Thyroid gland (tissue), 4 donors: ENCODE data around the gene ENTHD1. TPM values are rescaled to one million over a fixed set of nuclear protein-coding genes. Genes with fewer than 3 reads are reported as not detected.

Experiments used
- DNase-seq, 2 donors: peaks; one replicate each; pipeline ENCODE4 v3.0.0-alpha.2; 2019
- H3K27ac ChIP-seq, 3 donors: fragments of 200-600 bp; sonication (generic); 1 replicate in 2 of 3; 2 replicates in 1 of 3; pipeline ENCODE4 v1.5.1; 2016 to 2019; ENCODE audit warnings: mild to moderate bottlenecking in 1 of 3, moderate library complexity in 1 of 3
- H3K27me3 ChIP-seq: fragments of 200-600 bp; sonication (generic); one replicate; pipeline ENCODE4 v1.5.1; 2019
- H3K36me3 ChIP-seq, 2 donors: fragments of 200-600 bp; sonication (generic); one replicate each; pipeline ENCODE4 v1.5.1; 2016 to 2019
- H3K4me1 ChIP-seq, 2 donors: fragments of 200-600 bp; sonication (generic); one replicate each; pipeline ENCODE4 v1.5.1; 2017 to 2019
- H3K4me3 ChIP-seq, 3 donors: fragments of 200-600 bp; sonication (generic); replicated peaks in 1 of 3; 1 replicate in 2 of 3; 2 replicates in 1 of 3; pipeline ENCODE4 v1.5.1; 2016; ENCODE audit warnings: mild to moderate bottlenecking in 1 of 3
- H3K9me3 ChIP-seq: fragments of 200-600 bp; sonication (generic); one replicate; pipeline ENCODE4 v1.5.1; 2017
- POLR2A ChIP-seq, 2 donors: fragments of 450-650 bp; IDR thresholded peaks; one replicate each; pipeline ENCODE4 v1.6.1; 2017; ENCODE audit warnings: antibody characterized with exemption in 2 of 2, mild to moderate bottlenecking in 2 of 2, moderate library complexity in 1 of 2
- WGBS, 2 donors: methylation state at CpG; one replicate each; pipeline ENCODE4 v1.1.5; 2017; 5-methylcytosine and 5-hydroxymethylcytosine counted together
- intact Hi-C: fragments of 100-400 bp; cut with DNase I; formaldehyde crosslinking; loops from one replicate; pipeline ENCODE4 v1.15.1; 2023
- total RNA-seq, 4 donors: library from RNA; depleted of rRNA; stranded (reverse); fragments of >200 nt; gene quantifications; one replicate each; pipeline ENCODE4 v1.2.3, GENCODE V29; 2016
- TF ChIP-seq, protein P1 (sequence below), 6 experiments: fragments of 200-600 bp in 3 of 6; fragments of 450-650 bp in 3 of 6; sonication (generic) in 3 of 6; IDR thresholded peaks; one replicate each; pipeline ENCODE4 v1.5.1; 2016 to 2019; ENCODE audit warnings: antibody characterized with exemption in 6 of 6, mild to moderate bottlenecking in 2 of 6, inconsistent platforms in 1 of 6, moderate library complexity in 1 of 6

The ENTHD1 gene
- total RNA-seq, 4 donors from 2014 or later, result 1.3 TPM; not detected in 3

DNA sequence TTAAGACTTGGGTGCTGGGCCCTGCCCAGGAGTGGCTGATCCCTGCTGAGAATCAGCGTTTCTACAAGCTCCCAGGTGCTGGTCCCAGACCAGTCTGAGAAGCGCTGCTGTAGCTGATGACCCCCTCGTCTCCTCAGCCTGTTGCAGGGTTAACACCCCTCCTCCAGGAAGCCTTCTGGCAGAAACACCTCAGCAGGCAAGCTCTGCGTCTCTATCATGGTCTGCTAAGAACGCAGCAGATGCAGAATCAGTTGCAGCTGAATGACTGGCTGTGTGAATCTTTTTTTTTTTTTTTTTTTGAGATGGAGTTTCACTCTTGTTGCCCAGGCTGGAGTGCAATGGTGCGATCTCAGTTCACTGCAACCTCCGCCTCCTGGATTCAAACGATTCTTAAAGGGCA, 190.5 kb downstream of the ENTHD1 start:
- 76 to 81% methylated on average over 8 of the region's 8 CpGs for WGBS, 2 donors
- no peaks in the 10 kb centered on the region for H3K36me3 ChIP-seq
- no peaks in the 10 kb centered on the region for H3K9me3 ChIP-seq
- no peak for DNase-seq
- no peaks in the 10 kb centered on the region for H3K4me1 ChIP-seq
- H3K4me3 ChIP-seq, result no peak overlapping the region
- no peak overlapping the region for H3K27ac ChIP-seq
- intact Hi-C loops, result no loop called here
- TF ChIP-seq, protein P1, sequence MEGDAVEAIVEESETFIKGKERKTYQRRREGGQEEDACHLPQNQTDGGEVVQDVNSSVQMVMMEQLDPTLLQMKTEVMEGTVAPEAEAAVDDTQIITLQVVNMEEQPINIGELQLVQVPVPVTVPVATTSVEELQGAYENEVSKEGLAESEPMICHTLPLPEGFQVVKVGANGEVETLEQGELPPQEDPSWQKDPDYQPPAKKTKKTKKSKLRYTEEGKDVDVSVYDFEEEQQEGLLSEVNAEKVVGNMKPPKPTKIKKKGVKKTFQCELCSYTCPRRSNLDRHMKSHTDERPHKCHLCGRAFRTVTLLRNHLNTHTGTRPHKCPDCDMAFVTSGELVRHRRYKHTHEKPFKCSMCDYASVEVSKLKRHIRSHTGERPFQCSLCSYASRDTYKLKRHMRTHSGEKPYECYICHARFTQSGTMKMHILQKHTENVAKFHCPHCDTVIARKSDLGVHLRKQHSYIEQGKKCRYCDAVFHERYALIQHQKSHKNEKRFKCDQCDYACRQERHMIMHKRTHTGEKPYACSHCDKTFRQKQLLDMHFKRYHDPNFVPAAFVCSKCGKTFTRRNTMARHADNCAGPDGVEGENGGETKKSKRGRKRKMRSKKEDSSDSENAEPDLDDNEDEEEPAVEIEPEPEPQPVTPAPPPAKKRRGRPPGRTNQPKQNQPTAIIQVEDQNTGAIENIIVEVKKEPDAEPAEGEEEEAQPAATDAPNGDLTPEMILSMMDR (IDR thresholded peaks at IDR 0.05), result no peak
- TF ChIP-seq POLR2A (IDR thresholded peaks at IDR 0.05), result no peak
- H3K27me3 ChIP-seq, result no peaks in the 10 kb centered on the region

- H3K27ac ChIP-seq, result no peak overlapping the region
- intact Hi-C loops, result no loop called here
- no peak overlapping the region for H3K4me3 ChIP-seq
- WGBS, 2 donors, result 69 to 76% methylated on average over 5 to 6 of the region's 7 CpGs
- no peaks in the 10 kb centered on the region for H3K9me3 ChIP-seq
- TF ChIP-seq, protein P1 (IDR thresholded peaks at IDR 0.05), result no peak
- TF ChIP-seq POLR2A (IDR thresholded peaks at IDR 0.05), result no peak
- no peaks in the 10 kb centered on the region for H3K27me3 ChIP-seq
- no peaks in the 10 kb centered on the region for H3K36me3 ChIP-seq
- no peaks in the 10 kb centered on the region for H3K4me1 ChIP-seq
- no peak for DNase-seq
Measured at GRCh38 chr22:39700565-39700964, 193.0 kb downstream of the ENTHD1 start.

- Histone ChIP-seq H3K27ac (no peak overlapping the region), H3K27me3 (no peaks in the 10 kb centered on the region), H3K4me1 (no peaks in the 10 kb centered on the region), H3K36me3 (no peaks in the 10 kb centered on the region), H3K9me3 (no peaks in the 10 kb centered on the region), H3K4me3 (no peak overlapping the region)
- WGBS, 2 donors, result 69 to 91% methylated on average over 12 to 14 of the region's 19 CpGs
- intact Hi-C loops, result no loop called here
- no peak for DNase-seq
- TF ChIP-seq POLR2A (IDR thresholded peaks at IDR 0.05), result no peak
- TF ChIP-seq, protein P1 (IDR thresholded peaks at IDR 0.05), result no peak
Measured at GRCh38 chr22:39699631-39700360, 193.8 kb downstream of the ENTHD1 start.

GRCh38 chr22:39697790-39698430, 195.7 kb downstream of the ENTHD1 start:
- H3K27ac ChIP-seq, result no peak overlapping the region
- 75 to 85% methylated on average over 11 to 14 of the region's 14 CpGs for WGBS, 2 donors
- no peaks in the 10 kb centered on the region for H3K27me3 ChIP-seq
- H3K9me3 ChIP-seq, result no peaks in the 10 kb centered on the region
- TF ChIP-seq POLR2A (IDR thresholded peaks at IDR 0.05), result no peak
- TF ChIP-seq, protein P1 (IDR thresholded peaks at IDR 0.05), result no peak
- intact Hi-C loops, result no loop called here
- H3K4me1 ChIP-seq, result no peaks in the 10 kb centered on the region
- no peak overlapping the region for H3K4me3 ChIP-seq
- H3K36me3 ChIP-seq, result no peaks in the 10 kb centered on the region
- DNase-seq, result no peak

DNA sequence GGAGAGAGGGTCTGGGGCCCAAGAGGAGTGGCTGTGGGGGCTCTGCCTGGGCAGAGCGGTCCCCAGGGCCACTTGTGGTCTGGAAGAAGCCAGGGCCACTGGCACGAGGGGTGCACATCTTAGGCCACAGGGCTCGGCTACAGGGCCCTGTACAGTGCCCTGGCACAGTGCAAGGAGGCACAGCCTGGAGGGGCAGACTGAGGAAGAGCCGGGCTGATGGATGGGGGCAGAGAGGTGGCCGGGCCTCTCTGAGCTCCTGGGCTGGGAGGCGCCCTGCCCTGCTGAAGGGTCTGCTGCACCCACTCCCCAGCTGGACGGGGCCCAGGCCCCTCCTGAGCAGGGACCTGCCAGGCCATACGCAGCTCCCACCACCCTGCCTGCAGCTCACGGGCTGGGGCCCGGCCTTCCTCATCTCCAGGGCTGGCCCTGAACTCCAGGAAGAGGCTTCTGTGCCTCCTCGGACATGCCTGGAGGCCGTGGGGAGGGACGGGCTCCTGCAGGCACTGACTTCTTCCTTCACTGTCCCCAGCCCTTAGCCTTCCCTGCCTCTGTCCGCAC, 199.5 kb downstream of the ENTHD1 start:
- H3K9me3 ChIP-seq, result no peaks in the 10 kb centered on the region
- 74 to 75% methylated on average over 12 to 13 of the region's 14 CpGs for WGBS, 2 donors
- no peaks in the 10 kb centered on the region for H3K36me3 ChIP-seq
- H3K27me3 ChIP-seq, result no peaks in the 10 kb centered on the region
- intact Hi-C loops, result no loop called here
- no peak overlapping the region for H3K27ac ChIP-seq
- no peak overlapping the region for H3K4me3 ChIP-seq
- no peak for DNase-seq
- peaks cover 10 to 15% of the 10 kb centered on the region in 2 donors for H3K4me1 ChIP-seq
- TF ChIP-seq, protein P1 (IDR thresholded peaks at IDR 0.05), result no peak
- no peak for TF ChIP-seq POLR2A (IDR thresholded peaks at IDR 0.05)
